NCI-H1436 (cell line): Measurements from ENCODE around the gene PDCD2.
A peak's percentile ranks its signal among the peaks of the same experiment; 100 is the strongest.
"Not testable (repeated sequence)": the region's sequence is repeated elsewhere in the genome, so short reads cannot be mapped to it uniquely, and the experiment has no call there.

Source experiments
- DNase-seq: peaks from one replicate; lab custom pipeline; 2025; lab: John Stamatoyannopoulos, UW

The PDCD2 gene

DNA sequence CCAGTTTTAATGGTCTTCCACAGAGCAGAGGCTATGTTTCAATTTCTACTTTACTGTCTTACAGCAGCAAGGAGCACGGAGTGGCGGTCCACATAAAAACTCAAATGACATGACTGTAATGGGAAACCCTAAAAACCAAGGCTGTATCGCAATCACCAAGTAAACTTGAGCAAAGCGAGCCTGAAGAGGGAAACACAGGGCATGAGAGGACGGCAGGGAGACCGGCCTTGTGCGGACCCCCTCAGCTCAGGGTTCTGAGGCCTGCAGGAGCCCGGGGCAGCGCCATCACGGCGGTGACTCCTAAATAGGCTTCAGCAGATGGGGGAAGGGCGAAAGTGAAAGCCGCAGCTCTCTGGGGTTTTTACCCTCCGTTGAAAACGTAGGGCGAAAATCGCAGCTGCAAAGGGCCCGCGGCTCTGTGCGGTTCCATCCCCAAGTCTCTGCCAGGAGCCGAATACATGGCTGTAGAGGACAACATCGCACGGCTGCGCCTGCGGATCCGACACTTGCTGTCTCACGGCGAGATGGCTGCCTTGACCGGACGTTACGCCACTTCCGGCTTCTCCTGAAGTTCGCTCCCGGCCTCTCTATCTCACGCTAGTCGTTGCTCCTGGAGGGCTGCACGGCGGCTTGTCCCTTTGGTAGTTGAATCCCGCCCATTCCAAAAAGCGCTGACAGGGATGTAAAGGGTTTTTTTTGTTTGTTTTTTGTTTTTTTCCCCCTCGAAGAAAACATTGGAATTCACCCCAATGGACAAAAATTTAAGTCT is 31.5 kb downstream of the PDCD2 start, which contains the start of gene PSMB1:
TSS of gene PSMB1 (minus strand) at position 543 of the 769 bp plus-strand sequence. CDS start at position 478, 65 bp downstream.
- DNase-seq: peak; percentile 82

DNA sequence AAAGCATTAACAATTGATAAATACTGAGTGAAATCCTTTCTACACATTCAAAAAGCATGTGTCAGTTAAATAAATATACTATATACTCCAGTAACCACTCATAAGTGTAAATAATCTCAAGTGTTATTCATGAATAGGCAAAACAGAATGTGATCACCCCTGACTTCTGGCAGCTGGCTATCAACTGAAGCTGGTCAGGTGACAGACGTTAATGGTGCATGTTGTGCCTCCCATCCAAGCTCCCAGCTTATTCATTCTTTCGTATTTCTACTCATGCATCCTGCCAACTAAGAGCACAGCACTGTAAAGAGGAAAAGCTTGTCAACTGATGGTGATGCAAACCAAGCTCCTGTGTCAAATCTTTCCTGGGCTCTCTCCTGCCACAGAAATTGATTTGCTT is 39.0 kb downstream of the PDCD2 start:
- DNase-seq: no peak

DNA sequence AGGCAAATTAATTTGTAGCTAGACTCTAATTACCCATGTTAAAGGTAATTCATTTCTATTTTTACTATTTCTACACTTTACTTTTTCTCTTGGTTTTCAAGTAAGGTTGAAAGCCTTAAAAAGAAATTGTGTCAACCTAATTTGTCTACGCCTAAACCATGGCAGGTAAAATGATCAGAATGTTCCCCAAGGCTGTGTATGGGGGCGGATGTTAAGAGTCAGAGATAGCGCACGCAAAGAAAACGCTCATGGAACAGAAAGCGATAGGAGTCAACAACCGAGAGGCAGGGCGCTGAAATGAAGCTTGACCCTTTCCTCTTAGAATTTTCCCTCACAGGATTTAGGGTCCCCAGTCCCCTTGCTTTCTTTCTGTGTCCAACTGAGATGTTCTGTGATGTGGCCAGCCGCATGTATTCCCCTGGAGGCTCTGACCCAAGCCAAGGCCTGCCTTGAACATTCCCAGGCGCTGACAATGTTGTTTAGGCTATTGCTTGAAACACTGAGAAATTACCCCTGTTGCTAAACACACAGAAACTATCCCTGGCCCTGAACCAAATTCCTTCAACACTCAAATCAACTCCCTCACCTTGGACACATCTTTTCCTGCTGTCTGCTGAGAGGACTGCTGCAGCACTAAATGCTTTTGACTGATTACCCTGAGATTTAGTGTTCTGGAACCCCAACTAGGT is 42.3 kb downstream of the PDCD2 start:
- no peak for DNase-seq

DNA sequence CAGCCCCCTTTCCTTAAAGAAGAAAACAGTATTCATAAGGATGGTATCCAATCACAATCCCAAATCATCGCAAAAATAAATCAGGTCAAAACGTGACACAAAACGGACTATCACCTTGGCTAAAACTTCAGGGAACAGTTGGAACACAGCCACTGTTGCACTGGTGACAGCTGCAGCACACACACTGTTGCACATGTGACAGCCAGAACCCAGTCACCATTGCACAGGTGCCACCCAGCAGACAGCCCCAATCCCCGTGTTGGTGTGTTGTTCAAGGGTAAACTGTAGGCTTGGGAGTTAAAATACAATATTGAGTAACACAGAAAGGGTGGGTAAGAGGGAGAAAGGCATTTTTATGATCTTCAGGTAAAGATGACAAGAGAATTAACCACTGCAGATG is 47.1 kb downstream of the PDCD2 start:
- DNase-seq: no peak

DNA sequence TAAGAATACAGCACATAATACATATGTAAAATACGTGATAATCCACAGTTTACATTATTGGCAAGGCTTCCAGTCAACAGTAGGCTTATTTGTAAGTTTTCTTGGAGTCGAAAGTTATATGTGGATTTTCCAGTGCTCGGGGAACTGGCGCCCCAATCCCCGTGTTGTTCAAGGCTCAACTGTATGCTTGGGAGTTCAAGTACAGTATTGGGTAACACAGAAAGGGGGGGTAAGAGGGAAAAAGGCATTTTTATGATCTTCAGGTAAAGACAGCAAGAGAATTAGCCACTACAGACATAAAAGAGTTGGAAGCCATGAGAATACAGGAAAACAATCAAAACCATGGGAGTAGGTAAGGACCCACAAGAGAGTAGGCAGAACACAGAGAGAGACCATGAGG is 47.8 kb downstream of the PDCD2 start:
- no peak for DNase-seq

DNA sequence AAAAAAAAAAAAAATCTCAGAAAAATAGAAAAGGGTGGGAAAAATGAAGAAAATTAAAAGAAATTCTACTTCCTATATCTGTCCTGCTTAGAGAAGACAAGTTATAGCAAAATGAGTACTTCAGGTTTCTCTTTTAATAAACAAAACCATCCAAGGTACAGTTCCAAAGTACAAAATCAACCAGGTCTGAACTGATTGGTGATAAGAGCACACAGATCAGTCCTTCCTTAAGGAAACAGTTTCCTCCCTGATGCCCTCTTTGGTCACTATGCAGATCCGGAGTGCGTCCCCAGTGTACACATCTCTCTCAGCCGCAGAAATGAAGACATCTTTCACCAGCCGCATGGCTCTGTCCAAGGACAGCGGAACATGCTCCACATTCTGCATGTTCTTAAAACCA is 49.4 kb downstream of the PDCD2 start:
- DNase-seq: no peak

DNA sequence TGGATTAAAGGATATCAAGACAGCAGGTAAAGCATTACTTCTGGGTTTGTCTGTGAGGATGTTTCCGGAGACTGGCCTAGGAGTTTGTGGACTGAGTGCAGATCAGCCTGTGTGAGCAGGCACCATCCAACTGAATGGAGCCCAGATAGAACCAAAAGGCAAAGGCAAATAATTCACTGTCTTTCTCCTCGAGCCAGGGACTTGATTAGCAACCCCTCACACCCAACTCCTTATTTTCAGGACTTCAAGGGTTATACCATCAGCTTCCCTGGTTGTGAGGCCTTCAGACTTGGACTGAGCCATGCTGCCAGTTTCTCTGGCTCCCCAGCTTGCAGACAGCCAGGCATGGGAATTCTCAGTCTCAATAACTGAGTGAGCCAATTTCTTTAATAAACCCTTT is 50.6 kb downstream of the PDCD2 start:
- no peak for DNase-seq

DNA sequence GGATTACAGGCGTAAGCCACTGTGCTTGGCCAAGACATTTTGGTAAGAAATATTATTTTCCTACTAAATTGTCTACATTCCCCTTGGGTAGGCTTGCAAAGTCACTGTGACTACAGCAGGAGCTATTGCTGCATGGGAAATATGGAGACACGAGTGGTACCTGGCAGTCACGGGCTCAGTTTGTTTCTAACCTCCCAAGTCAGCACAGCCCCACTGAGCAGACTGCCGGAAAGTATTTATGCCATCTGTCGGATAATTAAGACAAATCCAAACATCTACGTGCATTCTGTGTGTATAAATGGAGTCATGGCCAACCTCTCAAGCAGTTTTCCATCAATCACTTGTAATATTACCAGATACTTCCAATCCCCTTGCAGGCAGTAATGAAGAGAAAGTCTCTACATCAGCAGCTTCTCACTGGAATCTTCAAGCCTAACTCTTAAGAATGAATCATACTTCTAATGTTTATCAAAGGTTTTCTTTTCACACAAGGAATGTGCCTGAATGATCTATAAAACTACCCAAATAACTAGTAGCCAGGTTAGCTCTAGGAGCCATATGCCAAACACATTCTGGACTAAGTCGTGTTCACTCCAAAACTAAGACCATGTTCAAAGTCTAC is 51.5 kb downstream of the PDCD2 start:
- DNase-seq: no peak

DNA sequence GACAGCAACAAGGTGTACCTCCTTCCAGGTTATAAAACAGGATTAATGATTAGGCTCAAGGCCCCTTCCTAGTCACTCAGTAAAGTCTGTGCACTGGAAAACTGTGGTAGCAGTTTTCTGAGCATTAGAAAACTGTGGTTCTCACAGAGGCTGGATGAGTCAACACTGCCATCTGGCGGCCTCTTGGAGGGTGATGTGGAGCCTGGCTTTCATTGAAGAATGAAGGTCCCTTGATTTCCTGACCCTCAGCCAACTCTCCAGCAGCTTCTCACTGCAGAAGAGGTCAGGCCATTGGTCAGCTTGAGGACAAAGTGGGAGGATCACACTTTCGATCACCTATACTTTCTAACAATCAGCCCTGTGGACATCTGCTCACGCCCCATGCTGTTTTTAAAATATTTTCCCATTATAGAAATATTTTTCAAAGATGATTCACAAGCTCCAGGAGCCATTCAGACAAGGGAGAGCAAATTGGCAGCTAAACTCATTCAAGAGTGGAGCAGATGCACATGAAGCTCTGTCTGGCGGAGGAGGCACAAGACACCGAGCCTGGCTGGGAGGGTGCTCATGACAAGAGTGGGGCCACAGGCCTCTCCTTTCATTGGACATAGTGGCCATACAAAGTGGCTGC is 54.5 kb downstream of the PDCD2 start:
- peak; percentile 48 for DNase-seq

DNA sequence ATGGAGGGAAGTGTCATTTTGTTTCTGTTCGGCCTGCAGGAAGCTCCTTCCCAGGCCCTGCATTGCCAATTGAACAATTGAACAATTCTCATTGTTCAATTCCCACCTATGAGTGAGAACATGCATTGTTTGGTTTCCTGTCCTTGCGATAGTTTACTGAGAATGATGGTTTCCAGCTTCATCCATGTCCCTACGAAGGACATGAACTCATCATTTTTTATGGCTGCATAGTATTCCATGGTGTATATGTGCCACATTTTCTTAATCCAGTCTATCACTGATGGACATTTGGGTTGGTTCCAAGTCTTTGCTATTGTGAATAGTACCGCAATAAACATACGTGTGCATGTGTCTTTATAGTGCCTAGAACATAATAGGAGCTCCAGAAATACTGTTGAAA is 56.4 kb downstream of the PDCD2 start:
- DNase-seq: not testable (repeated sequence)

DNA sequence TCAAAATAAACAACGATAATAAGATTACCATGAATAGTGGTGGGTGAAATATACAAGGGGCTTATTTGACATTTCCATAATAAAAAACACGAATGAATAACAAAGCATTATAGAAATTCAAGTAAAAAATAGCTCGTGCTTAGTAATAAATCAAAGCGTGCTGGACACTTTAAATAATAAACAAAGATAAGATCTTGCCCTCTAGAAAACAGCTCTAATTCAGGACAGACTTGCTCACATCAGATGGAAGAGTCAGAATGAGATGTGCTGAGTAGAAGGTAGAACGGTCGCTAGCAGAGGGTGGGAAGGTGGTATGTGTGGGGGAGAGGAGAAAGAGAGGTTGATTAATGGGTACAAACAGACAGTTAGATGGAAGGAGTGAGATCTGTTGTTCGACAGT is 58.6 kb downstream of the PDCD2 start:
- DNase-seq: no peak
